Measurements from ENCODE around the gene UBR1. TPM values are rescaled to one million over a fixed set of nuclear protein-coding genes. Genes with fewer than 3 reads are reported as not detected.

Gene UBR1
- polyA plus RNA-seq, 2 of the 4 experiments (the other 2 are of a cell fraction) = 5.8 to 10.5 TPM

- H3K4me2 ChIP-seq = no peak overlapping the region
- H3K4me3 ChIP-seq = no peak overlapping the region
- POLR2A ChIA-PET = no interaction called here
Observed at GRCh38 chr15:43135351-43135750, 29.5 kb upstream of the UBR1 start.

GRCh38 chr15:43134157-43134635 lies 28.4 kb upstream of the UBR1 start:
- TF ChIP-seq ZSCAN20 (CRISPR knock-in tag; IDR thresholded peaks at IDR 0.05) (no peak), CBX2 (IDR thresholded peaks at IDR 0.05; ENCODE audit: borderline replicate concordance, low read depth) (no peak), MAX (IDR thresholded peaks at IDR 0.05) (no peak), PBX3 (IDR thresholded peaks at IDR 0.05) (no peak), EHF (CRISPR knock-in tag; IDR thresholded peaks at IDR 0.05) (no peak), JUN (IDR thresholded peaks at IDR 0.05) (no peak), USF2 (IDR thresholded peaks at IDR 0.05) (no peak), NPAS2 (CRISPR knock-in tag; IDR thresholded peaks at IDR 0.05; ENCODE audit: borderline replicate concordance) (no peak), NFE2L2 (conservative IDR thresholded peaks at IDR 0.05; ENCODE audit: low read length) (no peak), FOSB (CRISPR knock-in tag; IDR thresholded peaks at IDR 0.05) (no peak), HOXA7 (CRISPR knock-in tag; IDR thresholded peaks at IDR 0.05) (no peak), RAD21 (conservative IDR thresholded peaks at IDR 0.05 in 1 of 2, IDR thresholded peaks at IDR 0.05 in 1 of 2) (no peak), MAFK (IDR thresholded peaks at IDR 0.05; ENCODE audit: partially characterized antibody) (no peak), KDM5A (IDR thresholded peaks at IDR 0.05) (no peak), ZC3H11A (IDR thresholded peaks at IDR 0.05) (no peak), CHD2 (IDR thresholded peaks at IDR 0.05; ENCODE audit: low read length, partially characterized antibody) (no peak), ZNF302 (CRISPR knock-in tag; IDR thresholded peaks at IDR 0.05) (no peak)
- FAIRE-seq (no peak), ATAC-seq (peak in 1 of 2 experiments; percentile 9; a peak in 2 of 6 replicates), DNase-seq (ENCODE audit: low read depth in 1 of 2, low spot score in 1 of 2) (no peak)
- Histone ChIP-seq H3K4me3 (peak overlapping the region; percentile 95), H3K4me2 (peak overlapping the region; percentile 96), H3K4me1 (peaks cover 17% of the 10 kb centered on the region; the same call in 2 of the 3 replicates), H3K27ac (peak overlapping the region; percentile 88 to 98), H3K9me3 (no peaks in the 10 kb centered on the region)
- ChIA-PET POLR2A (interaction anchor here (1.5 kb wide), 1 partner anchor 28 kb away, joined by 3 read pairs; the partner anchor contains the start of gene UBR1), CTCF (no interaction called here)
- WGBS (ENCODE audit: missing lambda C conversion rate) = 30% methylated on average over 12 of the region's 12 CpGs

More at GRCh38 chr15:43135351-43135750, 29.5 kb upstream of the UBR1 start:
- whole genome bisulfite sequencing (ENCODE audit: missing lambda C conversion rate) = 84% methylated on average over 3 of the region's 3 CpGs
- FAIRE-seq (no peak), DNase-seq (ENCODE audit: low read depth in 1 of 2, low spot score in 1 of 2) (no peak), ATAC-seq (no peak)
- no peak overlapping the region for H3K27ac ChIP-seq
- CTCF ChIA-PET = no interaction called here
- peaks cover 17% of the 10 kb centered on the region; the same call in 2 of the 3 replicates for H3K4me1 ChIP-seq
- TF ChIP-seq NFE2L2 (conservative IDR thresholded peaks at IDR 0.05; ENCODE audit: low read length) = no peak
- TF ChIP-seq KDM5A (IDR thresholded peaks at IDR 0.05) = no peak
- TF ChIP-seq REST (IDR thresholded peaks at IDR 0.05) = no peak
- TF ChIP-seq E2F6 (IDR thresholded peaks at IDR 0.05; ENCODE audit: borderline replicate concordance, low read depth) = no peak
- TF ChIP-seq RARB (CRISPR knock-in tag; IDR thresholded peaks at IDR 0.05) = no peak
- TF ChIP-seq CEBPB (IDR thresholded peaks at IDR 0.05) = no peak
- no peak for TF ChIP-seq TP53 (CRISPR knock-in tag; IDR thresholded peaks at IDR 0.05)
- H3K9me3 ChIP-seq = no peaks in the 10 kb centered on the region
